SU-DHL-6 (cell line): ENCODE data around the gene AQR.

Experiments used
- EZH2phosphoT487 ChIP-seq: fragments of 200-600 bp; sonication (generic), shearing (Covaris generic); conservative IDR thresholded peaks from 2 replicates; pipeline ENCODE4 v1.6.1; 2018; ENCODE audit warnings: mild to moderate bottlenecking, antibody characterized with exemption, low read length, moderate library complexity, mixed read lengths
- TF ChIP-seq, protein P1 (sequence below): fragments of 200-600 bp; sonication (generic); IDR thresholded peaks from one replicate; pipeline ENCODE4 v1.5.1; 2017; ENCODE audit warnings: antibody characterized with exemption, mild to moderate bottlenecking, low read length, moderate library complexity; ENCODE audit not compliant: insufficient read depth, poor library complexity, severe bottlenecking

DNA sequence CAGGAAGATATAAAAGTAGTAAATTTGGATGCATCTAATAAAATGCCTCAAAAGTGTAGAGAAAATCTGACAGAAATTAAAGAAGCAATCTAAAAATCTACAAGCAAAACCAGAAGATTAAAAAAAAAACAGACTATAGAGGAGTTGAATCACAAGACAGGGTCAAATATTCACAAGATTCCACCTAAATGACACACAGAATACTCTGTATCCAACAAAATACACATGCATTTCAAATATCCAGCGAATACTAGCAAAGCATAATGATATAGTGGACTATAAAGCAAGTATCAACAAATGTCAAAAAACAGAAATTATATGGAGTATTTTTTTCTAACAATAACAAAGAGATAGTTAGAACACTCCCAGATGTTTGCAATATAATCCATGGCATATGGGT is 153.7 kb downstream of the AQR start:
- TF ChIP-seq, protein P1, sequence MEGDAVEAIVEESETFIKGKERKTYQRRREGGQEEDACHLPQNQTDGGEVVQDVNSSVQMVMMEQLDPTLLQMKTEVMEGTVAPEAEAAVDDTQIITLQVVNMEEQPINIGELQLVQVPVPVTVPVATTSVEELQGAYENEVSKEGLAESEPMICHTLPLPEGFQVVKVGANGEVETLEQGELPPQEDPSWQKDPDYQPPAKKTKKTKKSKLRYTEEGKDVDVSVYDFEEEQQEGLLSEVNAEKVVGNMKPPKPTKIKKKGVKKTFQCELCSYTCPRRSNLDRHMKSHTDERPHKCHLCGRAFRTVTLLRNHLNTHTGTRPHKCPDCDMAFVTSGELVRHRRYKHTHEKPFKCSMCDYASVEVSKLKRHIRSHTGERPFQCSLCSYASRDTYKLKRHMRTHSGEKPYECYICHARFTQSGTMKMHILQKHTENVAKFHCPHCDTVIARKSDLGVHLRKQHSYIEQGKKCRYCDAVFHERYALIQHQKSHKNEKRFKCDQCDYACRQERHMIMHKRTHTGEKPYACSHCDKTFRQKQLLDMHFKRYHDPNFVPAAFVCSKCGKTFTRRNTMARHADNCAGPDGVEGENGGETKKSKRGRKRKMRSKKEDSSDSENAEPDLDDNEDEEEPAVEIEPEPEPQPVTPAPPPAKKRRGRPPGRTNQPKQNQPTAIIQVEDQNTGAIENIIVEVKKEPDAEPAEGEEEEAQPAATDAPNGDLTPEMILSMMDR = no peak
- no peak for TF ChIP-seq EZH2phosphoT487
